ENCODE measurements around the gene ELP2. TPM values are rescaled to one million over a fixed set of nuclear protein-coding genes. Genes with fewer than 3 reads are reported as not detected.

ELP2 gene
- total and polyA plus RNA-seq, 4 donors, result 31.4 to 257 (median 56.9) TPM

GRCh38 chr18:36153203-36153602 is 23.5 kb downstream of the ELP2 start:
- no peak overlapping the region for H3K27ac ChIP-seq (ENCODE audit: low read depth in 1 of 2, low read length in 1 of 2)
- no peaks in the 10 kb centered on the region for H3K4me1 ChIP-seq (ENCODE audit: control insufficient read depth in 5 of 5, insufficient read depth in 5 of 5, low read length in 5 of 5)
- H3K27me3 ChIP-seq (ENCODE audit: control insufficient read depth in 3 of 3, insufficient read depth in 3 of 3, low read length in 2 of 3), result no peaks in the 10 kb centered on the region
- DNase-seq (no peak), ATAC-seq (ENCODE audit: insufficient read depth, low FRiP score) (no peak)
- H3K9me3 ChIP-seq (ENCODE audit: control insufficient read depth in 4 of 4, insufficient read depth in 3 of 4, low read length in 3 of 4), result no peaks in the 10 kb centered on the region
- H3K9ac ChIP-seq (ENCODE audit: insufficient read depth in 1 of 2, low read length in 2 of 2), result no peak overlapping the region
- 85 to 91% methylated on average over 4 of the region's 4 CpGs for WGBS, 2 donors
- no peak for TF ChIP-seq CTCF (IDR thresholded peaks at IDR 0.05; ENCODE audit: control extremely low read depth, extremely low read depth)
- peaks cover 23 to 51% (median 44%) of the 10 kb centered on the region in 4 donors for H3K36me3 ChIP-seq (ENCODE audit: control insufficient read depth in 4 of 4, insufficient read depth in 4 of 4, low read length in 4 of 4)
- no peak overlapping the region for H3K4me3 ChIP-seq

- Histone ChIP-seq H3K27ac (ENCODE audit: low read depth in 1 of 2, low read length in 1 of 2) (no peak overlapping the region), H3K9me3 (ENCODE audit: control insufficient read depth in 4 of 4, insufficient read depth in 3 of 4, low read length in 3 of 4) (no peaks in the 10 kb centered on the region), H3K27me3 (ENCODE audit: control insufficient read depth in 3 of 3, insufficient read depth in 3 of 3, low read length in 2 of 3) (no peaks in the 10 kb centered on the region), H3K4me1 (ENCODE audit: control insufficient read depth in 5 of 5, insufficient read depth in 5 of 5, low read length in 5 of 5) (no peaks in the 10 kb centered on the region), H3K36me3 (ENCODE audit: control insufficient read depth in 4 of 4, insufficient read depth in 4 of 4, low read length in 4 of 4) (peaks cover 17 to 54% (median 44%) of the 10 kb centered on the region in 4 donors), H3K4me3 (no peak overlapping the region), H3K9ac (ENCODE audit: insufficient read depth in 1 of 2, low read length in 2 of 2) (no peak overlapping the region)
- WGBS, 2 donors, result 78 to 89% methylated on average over 2 of the region's 2 CpGs
- DNase-seq (no peak), ATAC-seq (ENCODE audit: insufficient read depth, low FRiP score) (no peak)
- TF ChIP-seq CTCF (IDR thresholded peaks at IDR 0.05; ENCODE audit: control extremely low read depth, extremely low read depth), result no peak
Observed at GRCh38 chr18:36153771-36154170, 24.1 kb downstream of the ELP2 start.

GRCh38 chr18:36155851-36156757 is 26.4 kb downstream of the ELP2 start:
- WGBS, 2 donors, result 91 to 95% methylated on average over 7 of the region's 7 CpGs
- Histone ChIP-seq H3K9ac (ENCODE audit: insufficient read depth in 1 of 2, low read length in 2 of 2) (no peak overlapping the region), H3K36me3 (ENCODE audit: control insufficient read depth in 4 of 4, insufficient read depth in 4 of 4, low read length in 4 of 4) (peaks cover 16 to 58% (median 48%) of the 10 kb centered on the region in 4 donors), H3K4me1 (ENCODE audit: control insufficient read depth in 5 of 5, insufficient read depth in 5 of 5, low read length in 5 of 5) (no peaks in the 10 kb centered on the region), H3K27ac (ENCODE audit: low read depth in 1 of 2, low read length in 1 of 2) (no peak overlapping the region), H3K9me3 (ENCODE audit: control insufficient read depth in 4 of 4, insufficient read depth in 3 of 4, low read length in 3 of 4) (no peaks in the 10 kb centered on the region), H3K27me3 (ENCODE audit: control insufficient read depth in 3 of 3, insufficient read depth in 3 of 3, low read length in 2 of 3) (no peaks in the 10 kb centered on the region), H3K4me3 (no peak overlapping the region)
- no peak for DNase-seq
- ATAC-seq (ENCODE audit: insufficient read depth, low FRiP score), result no peak
- TF ChIP-seq CTCF (IDR thresholded peaks at IDR 0.05; ENCODE audit: control extremely low read depth, extremely low read depth), result no peak

Measured in lung (tissue), 12 donors.